ENCODE results near the gene CXCL14.

GRCh38 chr5:135565266-135565665 lies 13.5 kb downstream of the CXCL14 start:
- TF ChIP-seq CTCF (IDR thresholded peaks at IDR 0.05): no peak
- TF ChIP-seq POLR2A (IDR thresholded peaks at IDR 0.05): no peak
